GM21737 (cell line): Measurements from ENCODE around the gene GNG7.

Experiments used
- ATAC-seq: cut with Tn5 transposase; IDR thresholded peaks from one replicate; pipeline ENCODE4 v1.9.1; 2021; ENCODE audit warnings: mild to moderate bottlenecking, moderate library complexity; ENCODE audit not compliant: unreplicated experiment

The GNG7 gene

DNA sequence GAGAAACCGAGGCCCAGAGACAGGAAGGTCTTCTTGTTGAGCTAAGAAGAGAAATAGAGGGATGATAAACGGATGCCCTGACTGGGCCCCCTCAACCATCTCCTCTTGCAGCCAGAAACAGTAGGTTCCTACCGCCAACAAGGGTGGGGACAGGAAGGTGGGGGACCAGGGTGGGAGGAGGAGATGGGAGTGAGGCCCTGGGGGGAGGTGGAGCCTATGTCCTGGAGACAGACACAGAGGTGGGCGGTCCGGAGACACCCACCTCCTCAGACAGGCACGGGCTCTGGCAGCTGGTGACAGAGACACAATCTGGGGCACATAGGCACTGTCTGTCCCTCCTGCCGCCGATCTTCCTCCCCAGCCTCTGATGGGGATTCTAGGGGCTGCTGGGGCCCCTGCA, 209.6 kb downstream of the GNG7 start:
- no peak for ATAC-seq

DNA sequence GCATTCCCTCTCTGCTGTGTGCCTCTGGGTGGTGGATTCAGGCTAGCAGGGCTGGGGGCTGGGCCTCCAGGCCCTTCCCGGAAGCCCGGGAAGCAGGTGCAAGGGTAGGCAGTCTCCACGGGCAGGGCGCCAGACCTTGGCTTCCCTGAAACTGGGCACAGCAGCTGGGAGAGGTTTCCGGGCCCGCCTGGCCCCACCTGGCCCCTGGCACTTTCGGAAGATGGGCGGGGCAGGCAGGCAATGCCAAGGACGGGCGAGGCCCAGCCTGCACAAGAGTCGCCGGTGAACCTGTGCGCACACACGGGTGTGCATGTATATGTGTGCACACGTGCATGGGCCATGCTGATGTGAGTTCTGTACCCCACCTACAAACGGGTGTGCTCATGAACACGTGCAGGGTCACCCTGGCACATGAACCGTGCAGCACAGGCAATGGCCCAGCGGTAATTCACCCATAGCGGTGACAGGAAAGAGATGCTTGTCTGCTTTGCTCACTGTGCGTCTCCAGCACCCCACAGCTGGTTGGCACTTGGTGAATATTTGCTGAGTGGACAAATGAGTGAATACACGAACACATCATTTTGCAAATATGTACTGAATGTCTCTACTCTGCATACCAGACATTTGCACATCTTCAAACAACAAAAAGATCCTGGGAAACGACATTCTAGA, 211.2 kb downstream of the GNG7 start:
- ATAC-seq: no peak

DNA sequence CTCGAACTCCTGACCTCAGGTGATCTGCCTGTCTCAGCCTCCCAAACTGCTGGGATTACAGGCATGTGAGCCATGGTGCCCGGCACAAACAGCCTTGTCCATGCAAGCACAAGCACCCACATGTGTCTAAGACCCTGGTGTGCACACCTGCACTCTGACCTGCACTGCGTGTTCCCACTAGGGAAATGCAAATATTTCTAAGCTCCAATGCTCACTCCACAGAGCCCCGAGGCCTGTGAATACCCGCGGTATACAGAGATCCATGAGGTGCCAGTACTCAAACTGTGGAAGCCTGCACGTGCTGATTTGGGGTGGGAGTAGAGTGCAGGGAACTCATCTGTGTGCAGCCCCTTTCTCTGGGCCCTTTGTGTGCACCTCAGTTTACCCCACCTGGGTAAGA, 211.8 kb downstream of the GNG7 start:
- ATAC-seq: no peak

DNA sequence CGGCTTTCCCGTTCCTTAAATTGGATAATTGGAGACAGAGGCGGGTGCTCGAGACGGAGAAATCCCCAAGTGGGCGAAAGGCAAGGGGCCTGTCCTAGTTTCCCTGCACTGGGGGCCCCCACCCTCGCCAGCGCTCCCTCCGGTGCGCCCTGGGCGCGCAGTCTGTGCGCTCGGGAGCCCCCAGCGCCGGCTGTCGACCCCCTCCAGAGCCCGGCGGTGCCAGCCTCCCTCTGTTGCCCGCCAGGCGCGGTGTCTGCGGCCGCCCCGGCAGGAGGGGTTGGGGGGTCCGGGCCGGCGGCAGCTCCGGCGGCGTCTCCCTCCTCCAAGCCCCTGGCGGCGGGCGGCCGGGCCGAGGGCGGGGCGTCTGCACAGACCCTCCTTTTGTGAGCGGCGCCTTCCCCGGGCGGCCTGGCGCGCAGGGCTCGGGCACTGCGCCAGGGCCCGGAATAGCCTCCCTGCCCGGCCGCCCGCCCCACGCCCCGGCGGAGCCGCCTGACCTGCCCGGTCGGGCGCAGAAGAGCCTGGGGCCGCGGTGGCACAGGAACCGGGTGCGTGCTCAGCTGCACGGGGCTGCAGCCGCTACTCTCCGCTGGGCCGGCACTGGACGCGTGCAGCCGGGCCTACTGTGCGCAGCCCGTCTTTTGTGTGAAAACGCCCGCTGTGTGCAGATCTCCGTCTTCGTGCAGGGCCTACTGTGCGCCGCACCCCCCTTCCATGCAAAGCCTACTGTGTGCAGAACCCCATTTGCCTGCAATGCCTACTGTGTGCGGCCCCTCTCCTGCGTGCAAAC, 213.4 kb downstream of the GNG7 start:
- no peak for ATAC-seq

DNA sequence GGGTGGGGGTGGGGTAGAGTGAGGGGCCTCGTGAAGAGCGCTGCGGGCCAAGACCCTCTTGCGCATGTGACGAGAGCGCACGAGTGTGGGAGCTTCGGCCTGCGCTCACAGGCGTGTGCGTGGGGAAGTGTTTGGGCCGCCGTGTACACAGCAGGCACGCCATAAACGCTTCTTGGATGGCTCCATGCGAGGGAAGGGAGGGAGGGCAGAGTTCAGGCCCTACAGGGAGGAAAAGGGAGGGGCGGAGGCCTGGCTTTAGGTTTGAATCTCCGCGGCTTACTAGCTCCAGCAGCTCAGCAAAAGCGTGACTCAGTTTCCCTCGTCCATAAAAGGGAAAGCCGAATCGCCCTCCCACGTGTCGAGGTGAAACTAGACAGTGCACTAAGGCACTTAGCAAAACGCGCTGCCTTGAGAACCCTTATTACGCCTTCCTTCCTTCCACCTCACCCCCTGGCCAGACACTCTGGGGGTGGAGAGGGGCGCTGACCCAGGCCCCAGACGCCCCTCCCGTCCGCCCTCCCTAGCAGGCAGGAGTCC, 214.0 kb downstream of the GNG7 start:
- no peak for ATAC-seq

DNA sequence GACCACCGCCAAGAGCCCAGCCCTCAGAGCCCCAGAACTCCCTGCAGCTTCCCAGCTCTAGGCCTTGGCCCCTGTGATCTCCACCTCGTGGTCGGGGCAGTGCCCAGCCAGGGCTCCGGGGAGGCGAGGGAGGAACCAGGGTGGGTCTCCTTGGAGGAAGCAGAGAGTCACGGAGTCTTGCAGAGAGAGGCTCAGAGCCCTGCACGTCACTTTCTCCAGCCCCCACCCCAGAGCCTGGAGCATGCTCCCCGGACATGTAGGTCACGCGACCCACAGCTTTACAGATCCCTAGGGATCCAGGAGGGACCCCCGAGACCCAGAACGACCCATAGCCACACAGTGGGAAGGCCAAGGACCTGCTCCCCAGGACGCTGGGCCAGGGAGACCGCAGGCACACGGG, 214.7 kb downstream of the GNG7 start:
- no peak for ATAC-seq

DNA sequence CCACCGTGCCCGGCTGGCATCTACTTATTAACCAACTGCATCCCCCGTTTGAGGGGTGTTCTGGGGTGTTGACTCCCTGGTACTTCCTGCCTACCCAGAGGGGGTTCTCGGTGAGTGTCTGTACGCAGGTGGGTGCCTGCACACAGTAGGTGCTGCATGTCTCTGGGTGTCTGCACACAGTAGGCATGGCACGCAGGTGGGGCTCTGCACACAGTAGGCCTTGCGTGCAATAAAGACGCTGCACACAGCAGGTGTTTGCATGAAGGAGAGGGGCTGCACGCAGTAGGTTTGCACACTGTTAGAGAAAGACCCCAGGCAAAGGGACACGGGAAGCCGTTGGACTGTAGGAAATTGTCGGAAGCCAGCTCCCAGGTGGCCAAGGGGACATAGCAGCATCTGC, 215.4 kb downstream of the GNG7 start:
- no peak for ATAC-seq

DNA sequence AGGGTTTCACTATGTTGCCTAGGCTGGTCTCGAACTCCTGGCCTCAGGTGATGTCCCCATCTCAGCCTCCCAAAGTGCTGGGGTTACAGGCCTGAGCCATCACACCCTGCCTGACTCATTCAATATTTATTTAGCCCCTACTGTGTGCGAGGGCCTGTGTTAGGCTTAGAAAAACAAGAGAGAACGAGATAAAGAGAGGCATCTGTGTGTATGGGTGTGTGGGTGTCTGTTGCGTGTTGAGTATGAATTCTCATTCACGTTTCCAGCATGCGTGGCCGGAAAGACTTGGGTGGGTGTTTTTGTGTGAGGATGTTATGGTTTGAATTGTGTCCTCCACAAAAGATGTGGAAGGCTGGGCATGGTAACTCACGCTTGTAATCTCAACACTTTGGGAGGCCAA, 217.1 kb downstream of the GNG7 start:
- no peak for ATAC-seq

DNA sequence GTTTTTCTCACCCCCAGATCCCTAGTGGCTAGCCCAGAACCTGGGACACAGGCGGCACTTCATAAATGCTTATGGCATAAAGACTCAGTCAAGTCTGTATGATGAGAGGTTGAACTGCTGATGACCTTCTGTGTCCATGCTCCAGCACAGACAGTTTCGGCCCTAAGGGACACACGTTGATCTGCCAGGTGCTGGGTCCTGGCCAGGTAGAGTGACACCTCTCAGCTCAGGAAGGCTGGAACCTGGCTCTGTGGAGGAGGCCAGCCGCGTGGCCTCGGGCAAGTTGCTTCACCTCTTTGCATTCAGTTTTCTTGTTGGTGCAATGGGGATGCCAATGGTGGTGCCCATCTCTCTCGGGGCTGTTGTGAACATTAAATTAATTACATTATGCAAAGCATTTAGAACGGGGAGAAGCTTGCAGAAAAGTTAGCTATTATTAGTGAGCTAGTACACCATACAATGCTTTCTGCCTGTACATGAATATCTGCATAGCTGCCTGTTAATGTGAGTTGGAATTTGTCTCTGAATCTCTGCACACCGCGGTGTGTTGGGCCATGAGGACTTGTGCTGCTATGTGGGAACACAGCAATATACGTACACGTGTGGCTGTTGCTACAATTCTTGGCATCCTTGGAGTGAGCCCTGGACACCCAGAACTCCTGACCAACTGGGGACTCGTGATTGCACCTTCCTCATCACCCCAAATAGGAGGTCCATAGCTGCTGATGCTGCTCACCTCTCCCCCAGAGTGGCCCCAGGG, 218.1 kb downstream of the GNG7 start:
- ATAC-seq: no peak

DNA sequence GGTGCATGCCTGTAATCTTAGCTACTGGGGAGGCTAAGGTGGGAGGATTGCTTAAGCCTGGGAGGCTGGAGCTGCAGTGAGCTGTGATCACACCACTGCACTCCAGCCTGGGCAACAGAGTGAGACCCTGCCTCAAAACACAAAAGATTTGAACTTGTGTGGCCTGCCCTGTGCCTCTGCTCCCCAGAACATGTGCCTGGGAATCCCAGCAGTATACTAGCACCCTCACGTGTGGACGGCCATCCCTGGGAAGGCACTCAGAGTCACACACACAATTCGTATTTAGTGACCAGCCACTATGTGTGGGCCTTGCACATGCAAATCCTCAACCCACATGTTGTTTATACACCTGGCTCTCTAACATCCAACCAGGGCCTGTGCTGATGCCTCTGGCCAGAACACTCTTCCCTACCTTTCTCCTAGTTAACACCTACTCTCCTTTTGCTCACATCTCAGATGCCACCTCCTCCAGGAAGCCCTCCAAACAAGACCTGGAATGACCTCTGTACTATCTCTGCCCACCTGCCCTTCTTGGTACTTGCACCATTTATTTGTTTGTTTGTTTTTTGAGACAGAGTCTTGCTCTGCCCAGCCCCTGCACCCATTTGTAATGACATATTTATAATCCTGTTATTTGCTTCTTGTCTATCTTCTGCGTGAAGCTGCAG, 218.9 kb downstream of the GNG7 start:
- ATAC-seq: no peak

DNA sequence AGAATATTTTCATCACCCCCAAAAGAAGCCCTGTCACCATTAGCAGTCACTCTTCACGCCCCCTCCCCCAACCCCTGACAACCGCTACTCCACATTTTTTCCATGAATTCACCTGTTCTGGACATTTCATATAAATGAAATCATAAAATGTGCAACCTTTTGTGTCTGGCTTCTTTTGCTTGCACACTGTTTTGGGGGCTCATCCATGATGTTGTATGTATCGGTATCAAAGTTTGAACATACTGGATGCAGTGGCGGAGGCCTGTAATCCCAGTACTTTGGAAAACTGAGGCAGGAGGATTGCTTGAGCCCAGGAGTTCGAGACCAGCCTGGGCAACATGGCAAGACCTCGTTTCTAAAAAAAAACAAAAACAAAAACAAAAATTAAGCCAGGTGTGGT, 219.4 kb downstream of the GNG7 start:
- ATAC-seq: no peak

DNA sequence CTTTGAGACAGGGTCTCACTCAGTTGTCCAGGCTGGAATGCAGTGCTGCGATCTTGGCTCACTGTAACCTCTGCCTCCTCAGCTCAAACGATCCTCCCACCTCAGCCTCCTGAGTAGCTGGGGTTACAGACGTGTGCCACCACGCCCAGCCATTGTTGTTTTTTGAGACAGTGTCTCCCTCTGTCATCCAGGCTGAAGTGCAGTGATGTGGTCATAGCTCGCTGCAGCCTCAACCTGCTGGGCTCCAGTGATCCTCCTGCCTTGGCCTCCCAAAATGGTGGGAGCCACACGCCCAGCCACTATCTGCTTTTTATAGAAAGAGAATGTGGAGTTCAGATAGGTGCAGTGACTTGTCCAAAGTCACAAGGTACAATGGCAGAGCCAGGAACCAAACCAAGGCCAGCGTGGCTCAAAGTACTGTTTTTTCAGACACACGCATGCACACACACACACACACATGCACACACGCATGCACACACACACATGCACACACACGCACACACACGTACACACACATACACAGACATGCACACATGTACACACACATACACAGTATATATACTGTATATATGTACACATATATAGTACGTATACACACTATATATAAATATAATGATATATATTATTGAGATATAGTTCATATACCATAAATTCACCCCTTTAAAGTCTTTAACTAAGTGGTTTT, 220.0 kb downstream of the GNG7 start:
- no peak for ATAC-seq

DNA sequence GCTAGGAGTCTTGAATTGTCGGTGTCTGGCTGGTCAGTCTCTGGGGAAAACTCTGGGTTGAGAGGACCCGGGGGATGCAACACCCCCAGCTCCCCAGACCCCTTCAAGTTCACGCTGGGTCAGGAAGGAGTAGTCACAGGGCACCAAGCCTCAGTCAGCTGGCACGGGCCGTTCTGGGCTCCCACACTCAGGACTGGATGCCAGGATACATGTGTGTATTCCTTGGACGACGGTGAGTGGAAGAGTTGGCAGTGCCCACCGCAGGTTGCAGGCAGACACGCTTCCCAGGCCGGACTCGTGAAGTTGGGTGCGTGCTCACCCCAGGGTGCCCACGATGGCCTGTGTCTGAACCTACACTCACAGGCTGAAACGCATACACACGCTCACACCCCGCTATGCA, 221.0 kb downstream of the GNG7 start:
- ATAC-seq: no peak

DNA sequence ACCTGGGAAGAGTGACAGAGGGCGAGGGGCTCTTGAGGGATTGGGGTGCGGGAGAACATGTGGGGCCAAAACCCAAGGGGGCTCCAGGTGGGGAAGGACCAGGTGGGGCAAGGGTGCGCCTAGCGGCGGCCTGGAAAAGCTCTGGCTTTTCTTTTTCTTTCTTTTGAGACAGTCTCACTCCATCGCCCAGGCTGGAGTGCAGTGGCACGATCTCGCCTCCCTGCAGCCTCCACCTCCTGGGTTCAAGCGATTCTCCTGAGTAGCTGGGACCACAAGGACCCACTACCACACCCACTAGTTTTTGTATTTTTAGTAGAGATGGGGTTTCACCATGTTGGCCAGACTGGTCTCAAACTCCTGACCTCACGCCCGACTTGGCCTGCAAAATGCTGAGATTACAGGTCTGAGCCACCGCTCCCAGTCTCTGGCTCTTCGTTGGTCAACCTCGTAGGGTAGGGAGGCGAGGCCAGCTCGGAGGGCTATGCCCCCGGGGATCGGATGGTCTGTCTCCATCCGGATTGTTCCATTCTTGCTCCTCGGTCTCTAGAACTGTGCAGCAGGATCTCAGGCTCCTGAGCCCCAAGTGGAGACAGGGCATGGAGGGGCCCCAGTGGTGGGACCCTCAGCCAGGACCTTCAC, 222.8 kb downstream of the GNG7 start:
- ATAC-seq: no peak

DNA sequence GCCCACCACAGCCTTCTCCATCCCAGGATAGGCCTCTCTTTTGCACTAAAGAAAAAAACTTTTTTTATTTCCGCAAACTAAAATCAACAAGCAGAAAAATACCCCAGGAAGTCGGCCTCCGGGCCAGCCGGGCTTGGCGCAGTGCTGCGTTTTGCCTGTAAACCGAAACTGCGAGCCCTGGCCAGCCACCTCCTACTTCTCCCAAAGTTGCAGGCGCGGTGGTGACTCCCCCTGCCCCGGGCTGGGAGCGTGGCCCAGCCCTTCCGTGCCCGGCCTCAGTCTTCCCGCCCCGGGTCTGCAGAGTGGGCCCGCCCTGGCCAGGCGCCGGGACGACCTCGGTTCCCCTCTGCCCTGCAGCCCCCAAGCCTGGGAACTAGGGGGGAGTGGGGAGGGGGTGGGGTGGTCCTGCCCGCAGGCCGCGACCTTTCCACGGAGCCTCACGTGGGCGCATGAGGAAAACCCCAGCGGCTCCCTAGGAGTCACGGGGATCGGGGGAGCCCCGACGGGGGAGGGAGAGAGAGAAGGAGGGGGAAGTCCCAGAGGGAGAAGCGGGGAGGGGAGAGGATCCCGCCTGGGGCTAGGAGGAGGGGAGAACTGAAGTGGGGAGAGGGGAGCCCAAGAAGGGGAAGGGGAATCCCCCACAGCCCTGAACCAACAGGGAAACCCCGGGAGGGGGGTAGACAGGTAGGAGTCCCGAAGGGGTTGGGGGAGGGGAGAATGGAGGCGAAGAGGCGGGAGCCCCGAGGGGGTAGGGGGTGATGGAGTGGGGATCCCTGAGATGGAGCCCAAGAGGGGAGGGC, 223.5 kb downstream of the GNG7 start:
- ATAC-seq: no peak

DNA sequence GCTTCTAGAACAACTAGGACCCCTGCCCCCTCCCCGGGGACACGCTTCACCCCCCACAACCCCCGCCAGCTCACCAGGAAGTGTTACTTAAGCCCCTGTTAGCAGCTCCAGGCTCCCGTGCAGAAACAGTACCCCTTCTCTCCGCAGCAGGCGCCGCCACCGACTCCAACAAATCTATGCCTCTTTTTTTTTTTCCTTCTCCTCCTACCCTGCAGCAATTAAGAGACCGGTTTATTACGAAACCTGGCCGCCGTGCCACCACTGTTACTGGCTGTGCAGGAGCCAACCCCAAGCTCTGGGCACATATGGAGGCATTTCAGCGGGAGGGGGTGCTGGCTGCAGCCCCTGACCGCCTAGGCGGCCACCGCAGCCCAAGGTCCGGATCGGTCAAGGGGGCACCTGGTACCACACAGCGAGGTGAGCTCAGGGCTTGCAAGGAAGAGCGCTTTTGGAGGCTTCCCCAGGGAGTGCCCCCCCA, 224.2 kb downstream of the GNG7 start:
- no peak for ATAC-seq

DNA sequence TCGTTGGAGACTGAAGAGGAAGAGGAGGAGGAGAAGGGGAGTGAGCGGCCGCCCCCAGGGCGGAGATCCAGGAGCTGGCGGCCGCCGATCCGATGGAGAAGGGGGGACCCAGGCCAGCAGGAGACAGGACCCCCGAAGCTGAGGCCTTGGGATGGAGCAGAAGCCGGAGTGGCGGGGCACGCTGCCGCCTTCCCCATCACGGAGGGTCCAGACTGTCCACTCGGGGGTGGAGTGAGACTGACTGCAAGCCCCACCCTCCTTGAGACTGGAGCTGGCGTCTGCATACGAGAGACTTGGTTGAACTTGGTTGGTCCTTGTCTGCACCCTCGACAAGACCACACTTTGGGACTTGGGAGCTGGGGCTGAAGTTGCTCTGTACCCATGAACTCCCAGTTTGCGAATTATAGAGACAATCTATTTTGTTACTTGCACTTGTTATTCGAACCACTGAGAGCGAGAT, 224.7 kb downstream of the GNG7 start:
- ATAC-seq: no peak

DNA sequence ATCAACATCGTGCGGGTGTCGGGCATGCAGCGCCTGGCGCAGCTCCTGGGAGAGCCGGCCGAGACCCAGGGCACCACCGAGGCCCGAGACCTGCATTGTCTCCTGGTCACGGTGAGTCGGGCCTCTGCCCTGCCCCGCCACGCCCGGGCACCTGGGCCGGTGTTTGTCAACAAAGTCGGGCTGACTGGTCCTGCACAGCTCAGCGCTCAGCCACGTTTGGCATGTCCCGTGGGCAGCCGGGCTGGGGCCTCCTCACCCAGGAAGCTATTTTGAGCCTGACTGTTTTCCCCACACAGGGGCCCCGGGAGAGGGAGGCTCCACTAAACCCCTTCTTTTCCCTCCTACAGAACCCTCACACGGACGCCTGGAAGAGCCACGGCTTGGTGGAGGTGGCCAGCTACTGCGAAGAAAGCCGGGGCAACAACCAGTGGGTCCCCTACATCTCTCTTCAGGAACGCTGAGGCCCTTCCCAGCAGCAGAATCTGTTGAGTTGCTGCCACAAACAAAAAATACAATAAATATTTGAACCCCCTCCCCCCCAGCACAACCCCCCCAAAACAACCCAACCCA, 225.3 kb downstream of the GNG7 start:
- no peak for ATAC-seq
